ENCODE measurements around the gene KIAA1217.

Gene KIAA1217

DNA sequence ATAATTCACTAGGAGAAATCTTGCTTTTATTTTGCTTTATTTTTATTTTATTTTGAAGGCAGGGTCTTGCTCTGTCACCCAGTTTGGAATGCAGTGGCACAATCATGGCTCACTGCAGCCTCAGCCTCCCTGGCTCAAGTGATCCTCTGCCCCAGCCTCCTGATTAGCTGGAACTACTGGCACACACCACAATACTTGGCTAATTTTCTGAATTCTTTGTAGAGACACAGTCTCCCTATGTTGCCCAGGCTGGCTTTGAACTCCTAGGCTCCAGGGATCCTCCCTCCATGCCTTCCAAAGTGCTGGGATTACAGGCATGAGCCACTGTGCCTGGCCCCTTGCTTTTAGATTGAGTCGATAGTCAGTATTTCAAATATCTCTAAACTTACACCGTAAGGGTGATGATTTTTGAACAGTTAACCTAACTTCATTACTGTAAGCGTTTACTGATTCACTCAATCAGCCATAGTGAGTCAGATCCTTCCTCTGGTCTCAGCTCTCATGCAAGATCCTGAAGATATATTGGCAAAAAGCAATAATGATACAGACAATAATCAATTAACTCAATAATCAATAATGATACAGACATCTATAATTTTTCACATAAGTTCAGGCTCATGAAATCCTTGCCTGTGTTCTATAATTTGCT lies 239.5 kb downstream of the KIAA1217 start:
- no peak for DNase-seq

DNA sequence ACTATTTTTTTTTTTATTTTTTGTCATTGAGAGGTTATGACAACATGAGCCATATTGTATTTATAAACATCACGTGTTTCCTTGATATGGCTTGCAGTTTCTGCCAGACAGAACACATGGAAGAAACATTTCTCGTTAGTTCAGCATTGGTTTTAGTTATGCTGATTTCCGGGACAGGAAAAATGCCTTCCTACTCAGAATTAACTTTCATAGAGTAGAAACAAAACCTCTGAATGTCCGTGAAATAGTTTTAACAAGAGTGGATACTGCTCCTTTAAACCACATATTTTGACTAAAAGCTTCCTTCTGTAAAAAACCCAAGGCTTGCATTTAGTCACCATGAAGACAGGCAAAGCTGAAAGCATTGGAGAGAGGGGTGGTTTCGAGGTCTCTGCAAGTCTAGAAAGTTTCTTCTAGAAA lies 240.4 kb downstream of the KIAA1217 start:
- no peak for DNase-seq

DNA sequence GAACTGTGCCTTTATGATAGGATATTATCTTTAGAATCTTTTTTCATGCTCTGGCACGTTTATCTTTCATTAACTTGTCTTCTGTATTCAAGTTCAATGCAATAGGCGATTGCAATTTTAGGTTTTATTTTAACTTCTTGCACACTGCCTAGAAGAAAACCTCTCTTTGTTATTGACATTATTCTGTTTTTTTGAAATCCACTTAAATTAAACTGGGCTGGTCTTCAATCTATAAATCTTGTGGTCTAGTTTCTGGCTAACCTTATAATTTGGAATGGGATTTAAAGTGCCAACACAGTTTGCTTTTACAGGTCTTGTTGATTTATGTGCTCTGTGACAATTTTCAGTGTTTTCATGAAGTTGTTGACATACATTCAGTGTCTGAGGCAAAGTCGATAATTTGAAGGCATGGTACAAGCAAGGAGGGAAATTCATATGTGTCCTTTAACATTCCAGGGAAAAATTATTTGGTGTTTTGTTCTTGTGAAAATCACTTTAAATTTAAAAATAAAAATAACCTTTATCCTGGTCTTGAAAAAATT lies 240.9 kb downstream of the KIAA1217 start:
- DNase-seq = no peak

DNA sequence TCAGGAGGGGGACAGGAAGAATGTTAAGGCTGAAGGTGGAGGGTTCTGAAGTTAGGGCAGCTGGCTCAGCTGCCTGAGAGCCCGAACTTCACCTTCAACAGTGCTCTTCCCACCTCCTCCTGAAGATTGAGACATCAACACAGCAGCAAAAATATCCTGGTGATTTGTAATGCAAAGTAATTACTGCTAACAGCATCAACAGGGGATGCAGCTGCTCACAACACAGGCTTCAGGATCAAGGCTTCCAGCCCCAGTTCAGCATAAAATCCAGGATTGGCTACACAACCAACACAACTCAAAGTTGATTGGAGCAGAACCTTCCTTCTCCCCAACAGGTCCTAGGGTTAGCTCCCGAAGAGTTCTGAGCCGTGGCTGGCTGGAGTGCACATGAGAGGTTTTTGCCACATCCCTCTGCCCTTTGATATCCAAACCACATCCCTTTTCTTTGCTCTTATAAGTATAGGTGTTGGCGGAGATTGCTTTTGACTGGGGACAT lies 242.4 kb downstream of the KIAA1217 start:
- DNase-seq = no peak

DNA sequence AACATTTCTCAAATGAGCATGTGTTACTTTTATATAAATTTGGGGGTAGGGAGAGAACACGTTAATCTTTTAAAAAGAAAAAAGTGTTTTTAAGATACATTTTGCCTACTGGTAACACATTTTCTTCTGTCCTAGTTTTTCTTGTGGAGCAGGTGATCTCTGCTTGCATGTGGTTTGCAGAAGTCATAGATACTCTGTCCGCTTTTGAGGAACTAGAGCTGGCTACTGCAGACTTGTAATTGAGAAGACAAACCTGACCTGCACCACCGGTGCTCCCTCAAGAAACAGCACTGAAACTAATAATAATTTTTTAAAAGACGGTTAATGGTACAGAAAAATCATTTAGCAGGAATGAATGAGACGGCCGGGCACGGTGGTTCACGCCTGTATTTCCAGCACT lies 243.1 kb downstream of the KIAA1217 start:
- DNase-seq = no peak

DNA sequence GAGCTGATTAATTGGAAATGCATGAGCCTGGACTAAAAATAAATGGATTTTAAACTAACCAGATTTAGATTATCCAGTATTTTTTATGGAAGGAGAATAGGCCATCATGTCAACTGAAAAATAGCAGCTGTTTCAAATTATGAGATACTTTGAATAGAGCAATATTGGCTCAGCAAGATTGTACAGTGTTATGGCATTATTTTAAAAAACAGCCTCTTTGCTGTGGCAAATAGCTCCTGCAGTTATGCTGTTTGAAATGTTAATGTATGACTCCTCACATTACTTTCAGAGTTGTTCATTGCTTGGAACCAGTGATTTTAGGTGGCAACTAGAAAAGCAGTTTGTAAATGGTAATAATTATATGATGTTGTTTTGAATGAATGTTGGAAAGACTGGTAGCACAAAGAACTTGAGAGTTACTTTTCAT lies 244.5 kb downstream of the KIAA1217 start:
- DNase-seq = no peak

DNA sequence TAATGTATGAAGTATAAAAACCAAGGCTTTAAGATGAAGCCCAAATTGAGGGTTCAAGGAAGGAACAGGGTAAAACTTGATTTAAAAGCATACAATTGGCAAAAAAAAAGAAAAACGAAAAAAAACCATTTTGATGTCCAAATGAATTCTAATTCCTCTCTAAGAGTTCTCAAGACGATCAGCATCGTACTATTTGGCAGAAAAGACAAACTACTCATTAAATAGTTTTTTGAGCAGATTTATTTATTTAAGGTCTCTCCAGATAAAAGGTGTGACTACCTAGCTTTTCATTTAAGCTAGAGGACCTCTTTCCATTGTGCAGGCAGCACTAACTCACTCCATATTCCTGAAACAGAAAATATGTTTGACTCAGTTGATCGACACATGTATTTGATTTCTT lies 245.0 kb downstream of the KIAA1217 start:
- DNase-seq = no peak

DNA sequence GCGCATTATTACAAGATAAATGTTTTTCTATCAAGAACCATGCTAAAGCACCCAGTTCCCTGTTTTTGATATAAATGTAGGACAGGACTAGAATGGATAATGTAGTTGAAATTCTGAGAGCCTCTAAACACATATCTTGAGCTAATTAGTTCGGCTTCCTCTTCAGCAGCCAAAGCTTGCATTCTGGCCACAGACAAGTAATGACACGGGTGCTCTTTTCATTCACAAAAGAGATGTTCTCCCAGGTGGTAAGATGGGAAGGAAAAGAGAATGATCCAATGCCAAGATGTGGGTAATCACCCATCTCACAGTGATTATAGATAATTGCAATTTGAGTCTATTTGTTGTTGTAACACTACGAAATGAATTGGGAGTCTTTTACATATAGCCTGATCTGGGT lies 246.5 kb downstream of the KIAA1217 start:
- DNase-seq = no peak

DNA sequence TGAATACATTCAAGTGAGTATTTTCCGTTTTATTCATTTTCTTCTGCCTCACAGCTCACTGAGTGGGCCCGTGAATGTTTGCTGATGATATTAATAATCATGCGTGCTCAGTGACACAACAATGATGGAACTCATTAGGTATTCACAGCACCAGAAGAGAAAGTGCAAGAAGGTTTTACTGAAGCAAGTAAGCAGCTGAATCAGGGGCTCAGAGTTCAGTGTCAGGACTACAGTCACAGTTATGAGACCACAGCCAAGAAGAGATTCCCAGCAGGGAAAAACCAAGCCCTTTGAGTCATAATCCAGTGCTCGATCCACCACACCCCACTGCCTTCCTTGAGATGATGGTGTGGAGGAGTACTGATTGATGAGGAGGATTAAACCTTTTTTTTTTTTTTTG lies 247.4 kb downstream of the KIAA1217 start:
- DNase-seq = no peak

DNA sequence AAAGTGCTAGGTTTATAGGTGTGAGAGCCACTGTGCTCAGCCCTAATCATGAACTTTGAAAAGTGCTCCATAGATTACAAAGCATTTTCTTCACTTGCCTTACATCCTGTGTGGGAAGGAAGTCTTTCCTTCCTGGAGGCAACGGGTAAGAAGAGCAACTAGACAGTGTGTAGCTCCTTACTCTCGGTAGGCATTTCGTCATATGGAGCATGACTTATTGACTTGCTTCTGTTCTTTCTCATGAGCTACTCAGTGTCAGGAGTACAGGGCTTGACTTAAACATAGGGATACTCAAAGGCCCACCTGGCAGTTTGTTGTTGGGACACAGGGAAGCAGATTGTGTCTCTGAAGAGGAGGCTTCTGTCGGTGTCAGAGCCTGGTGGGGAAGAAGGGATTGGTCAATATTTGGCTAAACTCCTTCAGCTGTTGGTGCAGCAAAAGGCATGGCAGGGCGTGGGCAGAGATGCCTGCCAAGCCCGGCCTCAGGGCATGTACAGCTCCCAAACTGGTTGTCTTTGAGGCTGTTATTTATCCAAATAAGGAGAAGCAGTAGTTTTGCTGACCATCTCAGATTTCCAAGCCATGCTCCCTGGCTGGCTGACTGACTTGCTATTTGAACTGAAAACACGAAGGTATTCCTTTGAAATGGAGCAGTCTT lies 248.9 kb downstream of the KIAA1217 start:
- no peak for DNase-seq

DNA sequence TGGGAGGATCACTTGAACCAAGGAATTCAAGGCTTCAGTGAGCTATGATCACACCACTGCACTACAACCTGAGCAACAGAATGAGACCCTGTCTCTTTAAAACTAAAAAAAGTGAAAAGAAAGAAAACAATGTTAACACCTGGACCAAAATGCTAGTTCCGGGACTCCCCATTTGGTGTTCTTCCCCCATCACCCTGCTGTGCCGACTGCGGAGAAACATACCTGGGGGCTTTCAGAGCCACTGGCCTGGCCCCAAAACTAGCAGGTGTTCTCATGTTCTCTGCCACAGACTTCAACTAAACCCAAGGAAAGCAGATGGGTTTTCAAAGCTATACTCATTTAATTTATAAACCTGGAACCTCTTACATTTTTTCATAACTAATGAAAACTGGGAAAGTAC lies 250.9 kb downstream of the KIAA1217 start:
- DNase-seq = no peak

DNA sequence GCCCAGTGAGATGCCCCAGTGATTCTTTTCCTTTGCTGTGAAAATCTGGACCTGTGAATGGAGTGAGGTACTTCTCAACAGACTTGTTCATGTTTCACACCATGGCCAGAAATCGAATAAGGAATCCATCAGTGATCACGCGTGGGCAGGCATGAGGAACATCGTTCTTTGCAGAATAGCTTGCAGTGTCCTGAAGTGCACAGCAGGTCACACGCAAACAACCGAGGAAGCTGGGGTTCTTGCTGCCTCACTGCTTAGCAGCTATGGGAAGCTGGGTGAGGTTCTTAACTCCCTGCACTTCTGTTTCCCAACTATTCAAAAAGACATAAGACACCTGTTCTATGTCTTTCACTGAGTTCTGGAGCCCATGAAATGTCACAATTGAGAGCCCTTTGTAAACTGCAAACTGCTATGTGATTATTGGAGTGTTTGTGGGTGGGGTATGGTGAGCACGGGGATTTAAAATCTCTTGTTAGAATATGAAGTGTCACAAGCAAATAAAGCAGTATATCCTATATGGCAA lies 253.4 kb downstream of the KIAA1217 start:
- no peak for DNase-seq

DNA sequence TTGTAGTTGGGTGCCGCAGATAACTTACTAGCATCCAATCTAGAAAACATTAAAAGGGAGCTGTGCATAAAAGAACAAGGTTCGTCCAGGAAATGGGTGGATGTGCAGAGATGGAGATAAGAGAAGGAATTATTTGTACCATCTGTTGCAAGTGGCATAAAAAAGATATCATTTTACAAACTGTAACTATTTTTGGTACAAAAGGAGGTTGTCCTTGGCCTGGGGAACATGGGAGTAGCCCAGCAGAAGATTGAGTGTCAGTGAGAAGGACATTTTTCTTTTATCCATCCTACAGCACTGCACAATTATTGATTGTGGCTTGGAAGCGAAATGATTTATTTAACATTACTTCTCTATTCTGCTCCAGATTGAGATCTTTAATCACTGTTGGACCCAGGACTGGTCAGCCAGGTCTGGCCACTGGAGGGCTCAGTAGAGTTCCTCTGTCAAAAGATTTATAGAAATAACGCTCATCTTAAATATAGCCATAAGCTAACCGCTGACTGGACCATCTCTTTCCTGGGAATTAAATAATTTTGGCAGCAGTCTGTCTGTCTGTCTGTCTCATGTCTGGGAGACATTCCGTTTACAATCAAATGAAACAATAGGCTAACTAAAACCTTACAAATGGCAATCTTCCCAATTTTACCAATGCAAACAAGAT lies 254.1 kb downstream of the KIAA1217 start:
- no peak for DNase-seq

DNA sequence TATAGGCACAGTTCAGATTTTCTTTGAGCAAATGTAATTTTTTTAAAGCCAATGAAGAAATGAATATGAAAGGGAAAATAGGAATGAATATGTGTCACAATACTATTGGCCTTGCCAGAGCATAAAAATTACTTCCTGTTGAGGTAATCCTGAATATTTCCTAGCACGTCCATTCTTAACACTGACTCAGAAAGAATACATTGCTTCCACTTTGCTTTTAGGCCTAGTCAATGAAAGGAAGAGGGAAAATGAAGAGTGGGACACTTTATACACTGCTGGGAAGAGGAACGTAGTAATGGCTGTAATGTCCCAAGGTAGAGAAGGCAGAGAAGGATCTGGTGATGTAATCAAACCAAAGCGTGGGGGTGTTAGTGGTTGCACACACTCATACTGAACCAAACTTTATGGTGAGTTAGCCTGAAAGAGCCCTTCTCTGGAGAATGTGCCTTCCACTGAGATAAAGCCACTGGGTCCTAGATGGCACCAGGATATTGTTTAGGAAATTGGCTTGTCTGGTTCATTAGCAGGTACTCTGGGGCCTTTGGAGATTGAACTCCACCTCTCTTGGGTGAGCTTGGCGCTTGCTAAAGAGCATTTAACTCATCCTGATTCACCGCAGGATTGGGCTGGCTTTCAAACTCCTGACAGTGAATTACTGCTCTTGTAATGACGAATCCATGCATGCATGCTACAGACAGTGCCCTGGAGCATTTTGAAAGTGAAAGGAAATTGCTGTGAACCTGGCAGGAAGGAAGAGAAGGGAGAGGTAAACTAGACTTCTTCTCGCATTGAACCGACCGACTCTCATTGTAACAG lies 254.9 kb downstream of the KIAA1217 start:
- DNase-seq = no peak

DNA sequence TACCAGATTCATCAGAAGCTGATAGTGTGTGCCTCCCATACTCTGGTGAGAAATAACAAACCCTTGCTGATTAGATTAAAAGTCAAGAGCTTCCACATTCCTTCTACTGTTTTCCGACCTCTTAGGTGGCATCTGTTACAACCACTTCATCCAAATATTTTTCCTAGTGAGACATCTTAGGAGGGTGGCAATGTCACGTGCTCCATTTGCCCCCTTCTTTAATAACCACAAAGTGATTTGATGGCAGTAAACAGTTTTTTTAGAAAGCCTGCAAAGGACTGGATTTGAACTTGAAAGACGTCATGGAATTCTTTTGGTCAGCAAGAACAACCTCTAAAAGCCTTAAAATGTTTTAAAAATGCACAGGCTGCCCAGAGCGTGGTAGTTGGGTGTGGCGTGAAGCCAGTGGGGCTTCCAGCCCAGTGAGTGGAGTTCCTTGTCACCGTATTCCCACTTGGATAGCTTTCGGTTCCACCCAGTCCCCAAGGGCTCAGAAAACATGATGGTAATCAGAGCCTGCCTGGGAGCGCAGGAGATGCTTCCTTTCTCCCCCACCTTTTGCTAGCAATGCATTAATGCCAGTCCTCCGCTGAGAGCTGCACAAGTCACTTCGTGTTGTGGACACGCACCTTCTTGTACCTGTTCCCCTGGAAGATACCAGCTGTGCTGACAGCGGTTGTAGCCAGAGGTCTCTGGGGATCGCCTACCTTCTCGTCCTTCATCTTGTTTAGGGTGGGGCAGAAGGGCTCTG lies 256.4 kb downstream of the KIAA1217 start:
- no peak for DNase-seq

DNA sequence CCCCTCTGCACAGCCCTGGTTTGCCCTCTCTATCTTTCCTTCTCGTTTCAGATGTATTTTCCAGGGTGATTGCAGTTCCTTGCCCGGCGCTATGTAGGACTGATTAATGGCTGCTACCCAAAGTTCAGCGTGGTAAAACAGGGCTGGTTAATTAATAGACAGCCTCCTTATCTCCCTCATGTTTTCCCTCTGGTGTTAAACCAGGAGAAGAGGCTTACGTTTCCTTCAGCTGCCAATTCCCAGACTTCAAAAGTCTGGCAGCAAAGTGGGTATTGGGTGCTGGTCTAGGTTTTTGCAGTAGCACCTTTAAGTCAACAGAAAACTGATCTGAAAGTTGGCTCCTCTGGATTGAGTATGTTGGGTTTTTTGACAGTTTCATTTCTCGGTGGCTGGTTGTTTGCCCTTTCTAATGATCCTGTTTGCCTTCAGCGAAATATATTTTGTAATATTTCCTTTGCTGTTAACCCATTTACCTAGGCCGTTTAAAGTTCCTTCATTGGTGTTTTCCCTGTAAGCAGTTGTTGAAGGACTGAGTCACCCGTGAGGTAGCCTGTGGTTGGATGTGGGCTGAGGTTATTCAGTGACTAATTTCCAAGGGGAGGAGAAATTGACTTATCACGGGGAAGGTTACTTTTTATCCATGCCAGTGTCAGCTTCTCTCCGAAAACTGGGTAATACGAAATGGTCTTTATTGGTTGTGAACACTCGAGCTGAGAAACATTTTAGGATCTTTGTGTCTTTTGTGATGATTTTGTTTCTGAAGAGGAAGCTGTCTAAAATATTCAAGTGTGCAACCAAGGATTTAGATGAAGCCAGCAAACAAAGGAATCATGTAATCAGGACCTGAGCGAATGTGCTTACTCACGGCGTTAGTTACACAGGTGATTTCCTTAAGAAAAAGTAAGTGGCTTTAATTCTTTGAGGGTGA lies 257.2 kb downstream of the KIAA1217 start:
- no peak for DNase-seq

DNA sequence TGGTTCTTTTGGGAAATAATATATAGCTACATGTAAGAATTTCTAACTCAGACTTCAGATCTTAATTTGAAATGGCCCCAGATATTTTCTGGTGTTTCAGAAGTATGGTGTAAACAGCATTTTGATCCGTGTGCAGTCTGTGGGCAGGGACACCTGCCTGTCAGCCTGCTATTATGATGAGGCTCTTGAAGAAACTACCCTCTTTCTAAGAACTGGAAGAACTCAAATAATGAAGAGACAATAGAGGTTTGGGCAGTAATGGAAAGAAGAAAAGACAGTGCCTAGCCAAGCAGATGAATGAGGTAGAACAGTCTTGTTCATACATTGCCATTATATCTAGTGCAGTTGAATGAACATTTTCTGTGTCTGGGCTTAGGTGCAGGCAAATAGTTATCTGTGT lies 258.2 kb downstream of the KIAA1217 start:
- DNase-seq = no peak

DNA sequence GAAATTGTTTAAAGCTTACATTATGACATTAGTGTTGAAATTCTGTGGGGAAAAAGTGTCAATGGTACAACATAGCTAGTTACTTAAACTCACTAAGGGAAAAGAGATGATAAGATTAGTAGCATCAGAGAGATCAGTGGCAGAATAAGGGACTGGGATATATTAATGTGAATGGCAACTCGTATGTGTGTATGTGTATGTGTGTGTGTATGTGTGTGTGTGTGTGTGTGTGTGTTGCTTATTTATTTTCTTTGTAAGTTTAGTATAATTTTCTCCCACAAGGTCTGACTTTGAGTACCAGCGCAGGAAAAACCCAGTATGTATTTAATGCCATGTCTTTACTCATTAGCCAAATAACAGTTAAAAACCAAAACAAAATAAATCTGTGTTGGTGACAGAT lies 258.7 kb downstream of the KIAA1217 start:
- DNase-seq = no peak

DNA sequence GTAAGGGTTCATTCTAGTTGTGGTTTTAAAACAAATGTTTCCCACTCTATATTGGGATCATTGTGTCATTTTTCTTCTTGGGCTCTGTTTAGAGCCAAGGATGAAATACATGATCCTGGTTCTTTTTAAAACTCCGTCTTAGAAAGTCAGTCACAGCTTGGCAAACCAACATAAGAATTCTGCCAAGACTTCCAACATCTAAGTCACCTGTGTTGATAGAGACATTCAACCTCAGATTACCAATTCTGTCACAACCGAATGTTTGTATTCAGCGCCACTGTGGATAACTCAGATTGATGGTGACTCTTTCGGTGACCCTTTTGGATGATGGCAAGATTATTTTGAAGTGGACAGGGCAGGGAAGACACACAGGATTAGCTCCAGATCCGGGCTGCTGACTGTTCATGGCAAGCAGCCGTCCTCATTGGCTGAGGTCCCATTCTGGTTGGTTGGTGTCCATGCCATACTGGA lies 259.4 kb downstream of the KIAA1217 start:
- DNase-seq = no peak

DNA sequence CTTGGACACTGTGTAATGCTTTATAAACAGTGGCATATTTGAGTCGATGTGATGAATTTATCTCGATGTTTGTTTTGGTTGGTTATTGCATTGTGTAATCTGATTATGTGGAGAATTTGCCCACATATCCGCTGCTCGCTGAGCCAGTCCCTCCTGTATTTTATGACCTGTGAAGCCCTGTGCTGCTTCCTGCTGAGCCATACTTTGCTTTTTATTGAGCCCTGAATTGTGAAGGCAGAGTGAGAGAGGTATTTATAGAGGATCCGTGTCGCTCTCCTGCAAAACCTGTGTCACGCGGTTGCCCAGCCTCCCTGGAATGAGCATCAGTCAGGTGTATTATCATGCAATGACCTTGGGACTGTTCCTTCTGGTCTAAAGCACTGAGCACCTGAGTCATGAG lies 261.1 kb downstream of the KIAA1217 start:
- no peak for DNase-seq

DNA sequence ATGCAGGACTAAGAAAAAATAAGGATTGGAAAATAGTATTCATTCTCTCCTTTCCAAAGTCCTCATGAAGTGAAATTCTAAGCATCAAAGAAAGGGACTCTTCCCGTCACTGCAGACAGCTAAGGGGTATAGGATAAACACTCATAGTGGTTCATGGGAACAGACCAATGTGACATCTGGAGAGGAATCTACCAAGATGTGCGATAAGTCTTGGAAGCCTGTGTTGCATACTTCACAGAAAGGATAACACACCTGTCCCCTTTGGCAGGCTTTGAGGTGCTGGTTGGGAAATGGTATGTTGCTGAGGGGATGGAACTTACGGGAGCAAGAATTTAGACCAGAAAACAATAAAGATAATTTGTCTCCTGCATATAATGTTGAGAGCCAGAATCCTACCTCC lies 266.7 kb downstream of the KIAA1217 start:
- no peak for DNase-seq
